IMR-90 (cell line): ENCODE results near the gene RASL10A.

Source experiments
- BHLHE40 ChIP-seq: fragments of 150-350 bp; IDR thresholded peaks from 2 replicates; pipeline ENCODE4 v1.6.1; 2016; ENCODE audit warnings: mild to moderate bottlenecking, low read depth, low read length
- CEBPB ChIP-seq: IDR thresholded peaks from 2 replicates; pipeline ENCODE4 v1.6.1; 2012; ENCODE audit warnings: low read depth, low read length, improper control_type of control experiment
- CHD1 ChIP-seq: IDR thresholded peaks from 2 replicates; pipeline ENCODE4 v1.6.1; 2012; ENCODE audit warnings: low read depth, low read length, improper control_type of control experiment
- MXI1 ChIP-seq: IDR thresholded peaks from 2 replicates; pipeline ENCODE4 v1.6.1; 2012; ENCODE audit warnings: low read depth, mild to moderate bottlenecking, low read length, moderate library complexity, borderline replicate concordance
- NFE2L2 ChIP-seq: fragments of 150-350 bp; IDR thresholded peaks from 2 replicates; pipeline ENCODE4 v1.6.1; 2016; ENCODE audit warnings: low read depth, mild to moderate bottlenecking, low read length
- POLR2A ChIP-seq: IDR thresholded peaks from 2 replicates; pipeline ENCODE4 v1.6.1; 2012; ENCODE audit warnings: mild to moderate bottlenecking, low read depth, low read length
- RAD21 ChIP-seq: IDR thresholded peaks from 2 replicates; pipeline ENCODE4 v1.6.1; 2012; ENCODE audit warnings: low read length, improper control_type of control experiment
- SMC3 ChIP-seq: fragments of 150-350 bp; IDR thresholded peaks from 2 replicates; pipeline ENCODE4 v1.6.1; 2016; ENCODE audit warnings: low read depth, mild to moderate bottlenecking, antibody characterized with exemption, low read length, moderate library complexity
- TF ChIP-seq, protein P1 (sequence below): conservative IDR thresholded peaks from 2 replicates; pipeline ENCODE4 v1.5.1; 2012; ENCODE audit warnings: mild to moderate bottlenecking, low read depth, low read length, improper control_type of control experiment
- TF ChIP-seq, protein P2 (sequence below): fragments of 150-350 bp; IDR thresholded peaks from 2 replicates; pipeline ENCODE4 v1.6.1; 2017; ENCODE audit warnings: mild to moderate bottlenecking, antibody characterized with exemption, low read length, low read depth
- TF ChIP-seq, protein P3 (sequence below): fragments of 150-350 bp; IDR thresholded peaks from 2 replicates; pipeline ENCODE4 v1.6.1; 2016; ENCODE audit warnings: low read depth, mild to moderate bottlenecking, low read length, moderate library complexity, borderline replicate concordance

DNA sequence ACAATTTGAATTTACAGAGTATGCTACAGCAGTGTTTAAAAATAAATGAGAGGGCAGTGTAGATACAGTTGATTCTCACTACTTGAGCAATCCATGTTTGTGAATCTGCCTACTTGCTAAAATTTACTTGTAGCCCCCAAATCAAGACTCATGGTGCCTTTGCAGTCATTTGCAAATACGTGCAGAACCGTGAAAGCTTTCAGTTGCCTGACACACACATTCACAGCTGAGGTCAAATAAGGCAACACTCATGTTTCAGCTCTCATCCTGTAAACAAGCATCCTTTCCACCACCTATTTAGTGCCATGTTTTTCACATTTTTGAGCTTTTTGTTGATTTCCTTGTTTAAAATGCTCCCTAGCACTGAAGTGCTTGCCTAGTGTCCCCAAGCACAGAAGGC is 32.5 kb upstream of the RASL10A start:
- TF ChIP-seq NFE2L2 (no peak), POLR2A (no peak), RAD21 (no peak), MXI1 (no peak), BHLHE40 (no peak), SMC3 (no peak), CEBPB (no peak), CHD1 (no peak)
- TF ChIP-seq, protein P1, sequence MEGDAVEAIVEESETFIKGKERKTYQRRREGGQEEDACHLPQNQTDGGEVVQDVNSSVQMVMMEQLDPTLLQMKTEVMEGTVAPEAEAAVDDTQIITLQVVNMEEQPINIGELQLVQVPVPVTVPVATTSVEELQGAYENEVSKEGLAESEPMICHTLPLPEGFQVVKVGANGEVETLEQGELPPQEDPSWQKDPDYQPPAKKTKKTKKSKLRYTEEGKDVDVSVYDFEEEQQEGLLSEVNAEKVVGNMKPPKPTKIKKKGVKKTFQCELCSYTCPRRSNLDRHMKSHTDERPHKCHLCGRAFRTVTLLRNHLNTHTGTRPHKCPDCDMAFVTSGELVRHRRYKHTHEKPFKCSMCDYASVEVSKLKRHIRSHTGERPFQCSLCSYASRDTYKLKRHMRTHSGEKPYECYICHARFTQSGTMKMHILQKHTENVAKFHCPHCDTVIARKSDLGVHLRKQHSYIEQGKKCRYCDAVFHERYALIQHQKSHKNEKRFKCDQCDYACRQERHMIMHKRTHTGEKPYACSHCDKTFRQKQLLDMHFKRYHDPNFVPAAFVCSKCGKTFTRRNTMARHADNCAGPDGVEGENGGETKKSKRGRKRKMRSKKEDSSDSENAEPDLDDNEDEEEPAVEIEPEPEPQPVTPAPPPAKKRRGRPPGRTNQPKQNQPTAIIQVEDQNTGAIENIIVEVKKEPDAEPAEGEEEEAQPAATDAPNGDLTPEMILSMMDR, result no peak
- TF ChIP-seq, protein P2, sequence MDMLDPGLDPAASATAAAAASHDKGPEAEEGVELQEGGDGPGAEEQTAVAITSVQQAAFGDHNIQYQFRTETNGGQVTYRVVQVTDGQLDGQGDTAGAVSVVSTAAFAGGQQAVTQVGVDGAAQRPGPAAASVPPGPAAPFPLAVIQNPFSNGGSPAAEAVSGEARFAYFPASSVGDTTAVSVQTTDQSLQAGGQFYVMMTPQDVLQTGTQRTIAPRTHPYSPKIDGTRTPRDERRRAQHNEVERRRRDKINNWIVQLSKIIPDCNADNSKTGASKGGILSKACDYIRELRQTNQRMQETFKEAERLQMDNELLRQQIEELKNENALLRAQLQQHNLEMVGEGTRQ, result no peak
- TF ChIP-seq, protein P3, sequence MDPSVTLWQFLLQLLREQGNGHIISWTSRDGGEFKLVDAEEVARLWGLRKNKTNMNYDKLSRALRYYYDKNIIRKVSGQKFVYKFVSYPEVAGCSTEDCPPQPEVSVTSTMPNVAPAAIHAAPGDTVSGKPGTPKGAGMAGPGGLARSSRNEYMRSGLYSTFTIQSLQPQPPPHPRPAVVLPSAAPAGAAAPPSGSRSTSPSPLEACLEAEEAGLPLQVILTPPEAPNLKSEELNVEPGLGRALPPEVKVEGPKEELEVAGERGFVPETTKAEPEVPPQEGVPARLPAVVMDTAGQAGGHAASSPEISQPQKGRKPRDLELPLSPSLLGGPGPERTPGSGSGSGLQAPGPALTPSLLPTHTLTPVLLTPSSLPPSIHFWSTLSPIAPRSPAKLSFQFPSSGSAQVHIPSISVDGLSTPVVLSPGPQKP, result no peak
